SU-DHL-6 (cell line): Measurements from ENCODE around the gene ATG10.

ENCODE experiments used
- H2AFZ ChIP-seq: fragments of 200-600 bp; sonication (generic); 2 replicates; pipeline ENCODE4 v1.6.1; 2014; ENCODE audit warnings: low read depth, mild to moderate bottlenecking, moderate library complexity, mixed read lengths, antibody characterized with exemption, low read length; ENCODE audit not compliant: severe bottlenecking
- H3F3A ChIP-seq: fragments of 200-600 bp; shearing (Covaris generic); 2 replicates; pipeline ENCODE4 v1.6.0; 2016; ENCODE audit warnings: antibody characterized with exemption, mild to moderate bottlenecking; ENCODE audit not compliant: insufficient read depth
- H3K27ac ChIP-seq: fragments of 200-600 bp; sonication (generic); 2 replicates; pipeline ENCODE4 v1.5.1; 2016; ENCODE audit warnings: low read depth, mild to moderate bottlenecking, low read length, moderate library complexity, mixed read lengths
- H3K27me3 ChIP-seq: fragments of 200-600 bp; sonication (generic), shearing (Covaris generic); 2 replicates; pipeline ENCODE4 v1.6.0; 2014; ENCODE audit warnings: mild to moderate bottlenecking, low read length
- H3K36me3 ChIP-seq: fragments of 200-600 bp; sonication (generic); 2 replicates; pipeline ENCODE4 v1.6.1; 2014; ENCODE audit warnings: mild to moderate bottlenecking, low read length, mixed read lengths
- H3K4me2 ChIP-seq: fragments of 300-600, 200-600 bp; shearing (Covaris generic), sonication (generic); 2 replicates; pipeline ENCODE4 v1.6.0; 2014; ENCODE audit warnings: low read length, low read depth, mild to moderate bottlenecking; ENCODE audit not compliant: poor library complexity, severe bottlenecking
- H3K4me3 ChIP-seq: fragments of 200-600 bp; sonication (generic); 2 replicates; pipeline ENCODE4 v1.5.1; 2014; ENCODE audit warnings: antibody characterized with exemption, low read length, mild to moderate bottlenecking, mixed read lengths; ENCODE audit not compliant: insufficient read depth, poor library complexity, severe bottlenecking
- H3K79me2 ChIP-seq: fragments of 200-600 bp; sonication (generic); 2 replicates; pipeline ENCODE4 v1.6.1; 2014; ENCODE audit warnings: mild to moderate bottlenecking, low read length, moderate library complexity; ENCODE audit not compliant: insufficient read depth
- H3K9ac ChIP-seq: fragments of 200-600 bp; sonication (generic); 2 replicates; pipeline ENCODE4 v1.7.0; 2014; ENCODE audit warnings: mild to moderate bottlenecking, low read length
- H3K9me2 ChIP-seq: fragments of 200-600 bp; sonication (generic); replicated peaks from 2 replicates; pipeline ENCODE4 v1.6.1; 2014; ENCODE audit warnings: low read length; ENCODE audit not compliant: insufficient read depth
- H3K9me3 ChIP-seq: fragments of 200-600 bp; sonication (generic); 2 replicates; pipeline ENCODE4 v1.6.1; 2014; ENCODE audit warnings: low read length, mixed read lengths; ENCODE audit not compliant: insufficient read depth
- H4K20me1 ChIP-seq: fragments of 200-600 bp; sonication (generic); 2 replicates; pipeline ENCODE4 v1.6.1; 2014; ENCODE audit warnings: low read depth, mild to moderate bottlenecking, antibody characterized with exemption, low read length, moderate library complexity, mixed read lengths
- CTCF ChIP-seq: fragments of 200-600 bp; sonication (generic); IDR thresholded peaks from one replicate; pipeline ENCODE4 v1.5.1; 2017; ENCODE audit warnings: antibody characterized with exemption, mild to moderate bottlenecking, low read length, moderate library complexity; ENCODE audit not compliant: insufficient read depth, poor library complexity, severe bottlenecking
- EZH2phosphoT487 ChIP-seq: fragments of 200-600 bp; sonication (generic), shearing (Covaris generic); conservative IDR thresholded peaks from 2 replicates; pipeline ENCODE4 v1.6.1; 2018; ENCODE audit warnings: mild to moderate bottlenecking, antibody characterized with exemption, low read length, moderate library complexity, mixed read lengths

Gene ATG10

GRCh38 chr5:82178378-82178777 lies 206.6 kb downstream of the ATG10 start:
- no peak overlapping the region for H2AFZ ChIP-seq
- peaks cover 8% of the 10 kb centered on the region; the same call in 1 of the 2 replicates for H3F3A ChIP-seq
- TF ChIP-seq CTCF, result no peak
- TF ChIP-seq EZH2phosphoT487, result no peak
- H3K9me2 ChIP-seq, result no peaks in the 10 kb centered on the region
- H3K27ac ChIP-seq, result no peak overlapping the region
- H3K9ac ChIP-seq, result no peak overlapping the region
- no peaks in the 10 kb centered on the region for H3K79me2 ChIP-seq
- no peak overlapping the region for H3K4me3 ChIP-seq
- H3K27me3 ChIP-seq, result no peaks in the 10 kb centered on the region
- no peaks in the 10 kb centered on the region for H4K20me1 ChIP-seq
- no peaks in the 10 kb centered on the region for H3K36me3 ChIP-seq
- no peak overlapping the region for H3K4me2 ChIP-seq
- H3K9me3 ChIP-seq, result no peaks in the 10 kb centered on the region

- Histone ChIP-seq H3K4me3 (no peak overlapping the region), H3K9me3 (no peaks in the 10 kb centered on the region), H3K4me2 (no peak overlapping the region), H3F3A (no peaks in the 10 kb centered on the region), H3K27ac (no peak overlapping the region), H3K79me2 (no peaks in the 10 kb centered on the region), H2AFZ (no peak overlapping the region), H3K36me3 (no peaks in the 10 kb centered on the region), H3K9me2 (no peaks in the 10 kb centered on the region), H4K20me1 (no peaks in the 10 kb centered on the region), H3K9ac (no peak overlapping the region), H3K27me3 (no peaks in the 10 kb centered on the region)
- TF ChIP-seq EZH2phosphoT487, result no peak
- no peak for TF ChIP-seq CTCF
Observed at GRCh38 chr5:82182662-82183061, 210.8 kb downstream of the ATG10 start.

- no peak overlapping the region for H3K27ac ChIP-seq
- H3K36me3 ChIP-seq, result no peaks in the 10 kb centered on the region
- no peak overlapping the region for H3K9ac ChIP-seq
- no peaks in the 10 kb centered on the region for H4K20me1 ChIP-seq
- H2AFZ ChIP-seq, result no peak overlapping the region
- no peak overlapping the region for H3K4me2 ChIP-seq
- no peaks in the 10 kb centered on the region for H3K9me2 ChIP-seq
- no peaks in the 10 kb centered on the region for H3K9me3 ChIP-seq
- no peak overlapping the region for H3K4me3 ChIP-seq
- H3K27me3 ChIP-seq, result no peaks in the 10 kb centered on the region
- H3K79me2 ChIP-seq, result no peaks in the 10 kb centered on the region
- H3F3A ChIP-seq, result no peaks in the 10 kb centered on the region
- TF ChIP-seq CTCF, result no peak
- no peak for TF ChIP-seq EZH2phosphoT487
Observed at GRCh38 chr5:82183828-82184227, 212.0 kb downstream of the ATG10 start.
